HG03439 (cell line): ENCODE measurements around the gene MAN2C1.
"Not testable (repeated sequence)": the region's sequence is repeated elsewhere in the genome, so short reads cannot be mapped to it uniquely, and the experiment has no call there.

Source experiments
- ATAC-seq: cut with Tn5 transposase; IDR thresholded peaks from one replicate; pipeline ENCODE4 v1.9.1; 2021; ENCODE audit warnings: mild to moderate bottlenecking, moderate library complexity; ENCODE audit not compliant: unreplicated experiment

The MAN2C1 gene

DNA sequence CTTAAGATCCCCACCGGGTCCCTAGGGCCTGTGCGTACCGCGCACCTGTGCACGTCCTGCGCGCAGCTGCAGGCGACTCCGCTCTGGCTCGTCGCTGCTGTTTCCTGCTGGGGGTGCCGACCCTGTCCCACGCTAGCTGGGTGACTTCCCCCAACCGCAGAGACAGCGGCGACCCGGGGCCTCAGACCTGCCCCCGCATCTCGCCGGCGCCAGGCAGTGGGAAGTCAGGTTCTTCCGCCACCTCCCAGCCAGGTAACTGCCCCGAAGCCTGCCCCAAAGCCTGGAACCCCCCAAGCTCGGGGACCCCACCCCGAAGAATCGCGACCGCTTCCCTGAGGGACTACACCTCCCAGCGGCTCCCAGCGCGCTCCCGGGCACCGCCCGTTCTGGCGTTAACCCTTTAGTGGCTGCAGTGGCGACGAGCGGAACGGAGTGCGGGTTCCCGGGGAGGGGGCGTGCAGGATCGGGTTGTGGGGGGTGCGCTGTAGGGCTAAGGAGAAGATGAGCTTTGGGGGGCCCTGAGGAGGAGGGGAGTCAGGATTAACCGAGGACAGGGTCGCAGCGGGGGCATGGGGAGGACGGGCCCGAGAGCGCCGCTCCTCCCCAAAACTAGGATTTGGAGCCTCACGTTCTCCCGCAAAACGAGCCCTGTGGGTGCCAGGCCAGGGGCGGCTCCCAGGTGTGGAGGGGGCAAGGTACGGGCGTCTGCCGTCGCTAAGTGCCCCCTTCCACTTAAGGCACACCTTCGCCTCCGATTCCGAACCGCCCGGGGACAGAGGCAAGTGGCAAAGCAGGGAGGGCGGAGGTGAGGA lies 21.0 kb downstream of the MAN2C1 start:
- no peak for ATAC-seq

DNA sequence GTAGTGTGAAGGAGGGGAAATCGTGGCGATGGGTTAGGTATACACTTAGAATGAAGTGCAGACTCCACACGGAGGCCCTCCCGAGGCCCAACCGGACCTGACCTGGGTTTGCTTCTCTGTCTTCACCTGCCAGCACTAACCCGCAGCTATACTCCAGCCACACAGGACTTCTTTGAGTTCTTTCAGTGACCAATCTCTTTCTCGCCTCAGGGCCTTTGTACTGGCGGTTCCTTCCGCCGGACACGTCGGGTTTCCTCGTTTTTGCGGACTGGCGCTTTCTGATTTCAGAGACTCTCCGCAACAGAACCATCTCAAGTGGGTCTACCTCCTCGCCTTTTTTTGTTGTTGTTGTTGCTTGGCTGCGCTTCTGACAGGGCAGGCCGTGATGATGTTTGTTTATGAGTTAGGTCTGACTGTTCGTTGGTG lies 21.6 kb downstream of the MAN2C1 start, which contains the start of gene NEIL1:
Gene NEIL1 (plus strand): TSS at position 244 of the 426 bp plus-strand sequence. CDS start 1,867 bp downstream, outside the sequence.
- no peak for ATAC-seq

DNA sequence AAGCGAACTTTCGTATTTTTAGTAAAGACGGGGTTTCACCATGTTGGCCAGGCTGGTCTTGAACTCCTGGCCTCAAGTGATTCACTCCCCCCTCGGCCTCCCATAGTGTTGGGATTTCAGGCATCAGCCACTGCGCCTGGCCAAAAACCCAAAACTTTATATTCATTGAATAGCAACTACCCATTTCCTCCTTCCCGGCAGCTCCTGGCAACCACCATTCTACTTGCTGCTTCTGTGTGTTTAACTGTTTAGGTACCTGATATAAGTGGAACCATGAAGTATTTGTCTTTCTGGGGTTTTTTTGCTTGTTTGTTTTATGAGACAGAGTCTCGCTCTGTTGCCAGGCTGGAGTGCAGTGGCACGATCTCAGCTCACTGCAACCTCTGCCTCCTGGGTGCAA lies 24.5 kb downstream of the MAN2C1 start:
- not testable (repeated sequence) for ATAC-seq

DNA sequence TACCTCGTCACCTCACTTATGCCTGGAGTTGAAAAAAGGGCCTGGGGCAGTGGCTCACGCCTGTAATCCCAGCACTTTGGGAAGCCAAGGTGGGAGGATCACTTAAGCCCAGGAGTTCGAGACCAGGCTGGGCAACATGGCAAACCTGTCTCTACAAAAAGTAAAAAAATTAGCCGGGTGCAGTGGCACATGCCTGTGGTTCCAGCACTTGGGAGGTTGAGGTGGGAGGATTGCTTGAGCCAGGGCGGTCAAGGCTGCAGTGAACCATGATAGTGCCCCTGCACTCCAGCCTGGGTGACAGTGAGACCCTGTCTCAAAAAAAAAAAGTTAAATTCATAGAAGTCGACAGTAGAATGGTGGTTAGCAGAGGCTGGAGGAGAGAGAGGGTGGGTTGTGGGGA lies 26.2 kb downstream of the MAN2C1 start:
- no peak for ATAC-seq

DNA sequence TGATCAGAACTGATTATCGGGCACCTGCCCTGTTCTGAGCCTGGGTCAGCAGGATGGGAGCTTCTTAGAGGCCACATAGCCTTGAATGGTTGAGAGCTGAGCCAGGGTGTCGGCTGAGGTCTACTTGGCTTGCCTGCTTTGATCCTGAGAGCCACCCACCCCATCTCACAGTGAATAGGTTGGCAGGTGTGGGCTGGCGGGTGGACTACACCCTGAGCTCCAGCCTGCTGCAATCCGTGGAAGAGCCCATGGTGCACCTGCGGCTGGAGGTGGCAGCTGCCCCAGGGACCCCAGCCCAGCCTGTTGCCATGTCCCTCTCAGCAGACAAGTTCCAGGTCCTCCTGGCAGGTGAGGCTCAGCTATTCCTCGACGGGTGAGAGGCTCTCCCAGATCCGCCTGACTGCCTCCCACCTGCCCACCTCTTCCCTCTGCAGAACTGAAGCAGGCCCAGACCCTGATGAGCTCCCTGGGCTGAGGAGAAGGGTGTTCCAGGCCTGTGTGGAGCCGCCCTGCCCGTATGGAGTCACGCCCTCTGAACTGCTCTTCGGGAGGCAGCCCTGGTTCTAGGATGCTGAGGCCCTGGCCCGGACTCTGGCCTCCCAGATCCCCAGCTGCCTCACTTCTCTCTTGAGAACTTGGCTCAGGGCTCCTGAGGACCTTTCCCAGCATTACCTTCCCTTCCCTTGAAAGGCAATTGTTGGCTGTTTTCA lies 28.7 kb downstream of the MAN2C1 start:
- no peak for ATAC-seq

DNA sequence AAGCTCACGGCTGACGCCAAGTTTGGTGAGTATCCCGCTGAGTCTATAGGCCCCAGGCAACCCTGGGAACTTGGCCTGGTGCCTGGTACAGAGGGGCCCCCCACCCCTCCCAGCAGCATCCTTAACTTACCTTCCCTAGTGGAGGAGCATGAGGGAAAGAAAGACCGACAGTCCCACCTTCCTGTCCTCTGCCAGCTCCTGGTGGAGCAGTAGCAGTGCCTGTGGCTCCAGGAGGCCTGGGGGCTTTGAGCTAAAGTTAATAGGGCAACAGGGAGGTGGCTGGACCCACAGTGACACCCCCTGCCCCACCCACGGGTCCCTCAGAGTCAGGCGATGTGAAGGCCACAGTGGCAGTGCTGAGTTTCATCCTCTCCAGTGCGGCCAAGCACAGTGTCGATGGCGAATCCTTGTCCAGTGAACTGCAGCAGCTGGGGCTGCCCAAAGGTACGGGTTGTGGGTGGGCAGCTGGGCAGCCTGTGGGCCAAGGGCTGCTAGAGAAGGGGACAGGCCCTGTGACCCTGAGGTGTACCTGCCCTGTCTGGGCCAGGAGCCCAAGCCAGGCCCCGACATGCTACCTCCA lies 29.7 kb downstream of the MAN2C1 start:
- ATAC-seq, result no peak

DNA sequence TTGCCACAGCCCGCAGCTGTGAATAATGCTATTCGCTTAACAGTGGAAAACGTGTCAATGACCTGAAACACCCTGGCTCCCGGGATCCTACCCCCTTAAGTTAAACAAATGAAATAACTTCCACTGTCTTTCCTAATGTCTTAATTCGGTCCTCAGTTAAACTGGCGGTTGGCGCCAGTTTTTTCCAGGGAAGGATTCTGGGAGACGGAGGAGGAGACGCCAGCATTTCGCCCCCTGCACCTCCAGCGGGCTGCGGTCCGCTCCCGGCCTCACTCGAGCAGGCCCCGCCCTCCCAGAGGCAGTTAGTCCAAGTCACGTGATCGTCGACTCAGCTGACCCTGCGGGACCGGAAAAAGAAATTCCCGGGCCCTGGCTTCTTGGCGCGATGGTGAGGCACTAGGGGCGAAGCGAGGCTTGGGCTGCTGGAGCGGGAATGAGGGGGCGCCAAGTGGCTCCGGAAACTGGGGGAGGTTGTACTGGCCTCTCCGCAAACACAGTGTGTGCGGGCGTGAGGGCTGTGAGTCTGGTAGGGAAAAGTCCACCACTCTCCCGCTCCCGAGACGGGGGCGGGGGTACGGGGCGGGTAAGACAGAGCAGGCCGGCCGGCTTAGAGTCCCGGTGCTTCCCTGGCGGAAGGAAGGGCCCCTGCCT lies 32.6 kb downstream of the MAN2C1 start, which contains the start of gene COMMD4:
Gene COMMD4 (plus strand): TSS at position 359 of the 651 bp plus-strand sequence. CDS start 27 bp downstream, at position 386.
- peak; percentile 52 for ATAC-seq

DNA sequence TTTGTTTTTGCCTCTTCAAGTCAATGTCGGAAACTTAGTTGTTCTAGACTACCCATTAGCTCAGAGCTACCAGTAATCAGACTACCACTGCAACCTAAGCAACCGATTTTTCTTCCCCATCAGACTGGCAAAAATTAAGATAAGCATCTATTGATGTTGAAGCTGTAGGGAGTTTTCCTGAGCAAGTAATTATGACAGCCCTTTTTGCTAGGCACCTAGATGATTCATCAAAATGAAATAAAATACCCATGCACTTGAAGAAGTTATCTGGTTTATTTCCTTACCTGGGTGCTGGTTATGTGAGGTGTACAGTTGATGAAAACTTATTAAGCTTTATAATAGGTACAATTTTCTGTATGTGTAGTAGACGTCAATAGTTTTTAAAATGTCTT lies 33.1 kb downstream of the MAN2C1 start:
- no peak for ATAC-seq

DNA sequence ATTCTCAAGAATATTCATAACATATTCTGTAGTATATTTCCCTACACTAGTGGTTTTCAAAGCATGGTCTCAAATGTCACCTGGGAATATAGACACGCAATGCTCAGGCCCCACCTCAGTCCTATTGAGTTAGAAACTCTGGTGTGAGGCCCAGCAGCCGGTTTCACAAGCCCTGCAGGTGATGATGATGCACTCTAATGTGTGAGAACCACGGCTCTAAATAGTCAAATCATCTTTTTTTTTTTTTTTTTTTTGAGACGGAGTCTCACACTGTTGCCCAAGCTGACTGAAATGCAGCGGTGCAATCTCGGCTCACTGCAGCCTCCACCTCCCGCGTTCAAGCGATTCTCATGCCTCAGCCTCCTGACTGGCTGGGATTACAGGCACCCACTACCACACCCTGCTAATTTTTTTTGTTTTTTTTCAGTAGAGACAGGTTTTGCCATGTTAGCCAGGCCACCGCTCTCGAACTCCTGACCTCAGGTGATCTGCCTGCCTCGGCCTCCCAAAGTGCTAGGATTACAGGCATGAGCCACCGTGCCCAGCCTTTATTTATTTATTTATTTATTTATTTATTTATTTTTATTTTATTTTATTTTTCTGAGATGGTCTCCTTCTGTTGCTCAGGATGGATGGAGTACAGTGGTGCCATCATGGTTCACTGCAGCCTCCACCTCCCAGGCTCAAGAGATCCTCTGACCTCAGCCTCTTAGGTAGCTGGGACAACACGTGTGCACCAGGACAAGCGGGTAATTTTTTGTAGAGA lies 34.6 kb downstream of the MAN2C1 start:
- ATAC-seq, result peak; percentile 36

DNA sequence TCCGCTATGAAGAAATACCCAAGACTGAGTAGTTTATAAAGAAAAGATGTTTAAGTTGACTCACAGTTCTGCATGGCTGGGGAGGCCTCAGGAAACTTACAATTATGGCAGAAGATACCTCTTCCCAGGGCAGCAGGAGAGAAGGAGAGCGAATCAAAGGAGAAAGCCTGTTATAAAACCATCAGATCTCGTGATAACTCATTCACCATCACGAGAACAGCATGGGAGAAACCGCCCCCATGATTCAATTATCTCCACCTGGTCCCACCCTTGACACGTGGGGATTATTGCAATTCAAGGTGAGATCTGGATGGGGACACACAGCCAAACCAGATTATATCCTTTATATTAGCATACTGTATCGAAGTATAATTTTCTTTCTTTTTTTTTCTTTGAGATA lies 36.3 kb downstream of the MAN2C1 start:
- not testable (repeated sequence) for ATAC-seq

DNA sequence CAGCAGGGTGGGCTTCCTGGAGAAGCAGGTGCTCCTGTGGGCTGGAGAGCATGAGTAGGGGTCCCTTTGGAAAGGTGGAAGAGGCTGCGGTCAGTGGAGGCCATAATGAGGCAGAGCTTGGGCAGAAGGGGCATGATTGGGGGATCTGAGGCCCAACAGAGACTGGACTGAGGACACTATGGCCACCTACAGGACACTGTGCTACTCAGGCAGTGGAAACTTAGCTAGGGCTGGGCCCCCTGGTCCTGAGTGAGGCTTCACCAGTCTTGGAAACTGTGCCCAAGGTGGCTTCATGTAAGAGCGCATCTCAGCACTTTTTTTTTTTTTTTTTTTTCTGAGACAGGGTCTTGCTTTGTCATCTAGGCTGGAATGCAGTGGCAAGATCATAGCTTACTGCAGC lies 38.8 kb downstream of the MAN2C1 start:
- ATAC-seq, result no peak

DNA sequence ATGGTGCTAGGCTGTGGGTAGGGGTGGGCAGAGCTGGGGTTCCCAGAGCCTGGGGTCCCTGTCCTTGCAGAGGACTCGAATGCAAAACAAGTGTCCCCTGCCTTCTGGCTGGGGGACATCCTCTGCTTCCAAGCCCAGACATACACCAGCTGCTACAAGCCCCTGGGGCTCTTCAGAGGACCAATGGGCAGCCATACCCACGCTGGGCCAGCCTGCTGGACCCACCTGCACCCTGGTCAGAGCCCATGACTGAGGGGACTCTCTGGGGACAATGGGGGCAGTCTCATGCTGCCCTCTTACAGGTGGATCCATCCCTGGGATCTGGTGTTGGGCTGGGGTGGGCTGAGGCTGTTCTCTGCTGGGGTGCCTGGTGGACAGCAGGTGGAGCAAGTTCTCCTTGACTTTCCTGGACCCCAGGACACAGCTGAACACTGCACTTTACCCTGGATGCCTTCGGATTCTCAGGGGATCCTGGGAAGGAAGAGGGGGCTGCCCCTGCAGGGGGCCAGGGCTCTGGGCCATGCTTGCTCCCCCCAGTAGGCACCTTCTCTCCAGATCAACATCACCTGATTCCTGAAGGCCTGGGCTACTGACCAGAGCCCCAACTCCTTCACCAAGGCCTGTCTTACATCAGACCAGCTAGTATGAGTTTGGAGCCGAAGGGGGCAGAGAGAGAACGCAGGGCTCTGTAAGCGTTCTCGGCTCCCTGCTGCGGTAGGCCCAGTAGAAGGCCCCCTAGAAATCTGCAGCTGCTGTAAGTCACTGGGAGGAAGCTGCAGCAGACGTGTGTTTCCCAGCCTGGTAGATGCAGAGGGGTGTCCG lies 39.7 kb downstream of the MAN2C1 start:
- no peak for ATAC-seq

DNA sequence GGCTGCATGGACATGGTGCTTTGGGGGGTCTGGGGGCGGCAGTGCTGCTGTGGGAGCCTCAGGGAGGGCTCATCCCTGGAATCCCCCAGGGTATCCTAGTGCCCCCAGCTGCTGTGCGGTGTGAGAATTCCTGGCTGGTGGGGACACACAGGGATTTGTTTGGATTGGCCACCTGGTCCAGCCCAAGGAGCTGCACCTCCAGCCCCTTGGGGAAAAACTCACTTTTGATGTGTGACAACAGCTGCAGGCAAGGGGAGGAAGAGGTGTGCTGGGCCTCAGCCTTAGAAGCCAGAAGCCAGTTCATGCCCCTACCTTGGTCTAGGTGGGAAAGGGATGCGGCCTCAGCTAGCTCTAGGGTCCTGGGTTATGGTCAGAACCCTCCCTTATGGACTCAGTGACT lies 40.9 kb downstream of the MAN2C1 start:
- no peak for ATAC-seq

DNA sequence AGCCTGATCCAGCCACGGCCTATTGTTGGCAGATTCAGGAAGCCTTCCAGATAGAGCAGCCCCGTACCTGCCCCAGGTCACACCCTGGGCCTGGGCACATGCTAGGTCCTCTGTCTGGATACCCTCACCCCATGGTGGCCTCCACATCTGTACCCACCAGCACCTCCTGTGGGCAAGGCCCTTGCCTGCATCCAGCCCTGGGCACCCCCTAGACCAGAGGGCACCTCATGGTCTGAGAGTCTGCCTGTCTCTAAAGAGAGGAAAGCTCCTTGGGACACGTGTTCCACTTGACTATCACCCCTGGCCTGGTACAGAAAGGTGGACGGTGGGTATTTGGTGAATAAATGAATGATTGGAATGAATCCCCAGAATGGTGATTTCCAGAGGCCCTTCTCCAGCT lies 41.4 kb downstream of the MAN2C1 start:
- ATAC-seq, result no peak

DNA sequence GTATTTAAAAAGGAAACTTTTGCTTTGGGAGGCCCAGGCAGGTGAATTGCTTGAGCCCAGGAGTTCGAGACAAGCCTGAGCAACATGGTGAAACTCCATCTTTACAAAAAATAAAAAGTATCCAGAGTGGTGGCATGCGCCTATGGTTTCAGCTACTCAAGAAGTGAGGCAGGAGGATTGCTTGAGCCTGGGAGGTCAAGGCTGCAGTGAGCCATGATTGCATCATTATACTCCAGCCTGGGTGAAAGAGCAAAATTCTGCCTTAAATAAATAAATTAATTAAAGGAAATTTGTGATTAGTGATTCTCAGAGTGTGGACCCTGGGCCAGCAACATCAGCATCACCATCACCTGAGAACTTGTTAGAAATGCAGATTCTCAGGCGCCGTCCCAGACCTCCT lies 42.5 kb downstream of the MAN2C1 start:
- no peak for ATAC-seq

DNA sequence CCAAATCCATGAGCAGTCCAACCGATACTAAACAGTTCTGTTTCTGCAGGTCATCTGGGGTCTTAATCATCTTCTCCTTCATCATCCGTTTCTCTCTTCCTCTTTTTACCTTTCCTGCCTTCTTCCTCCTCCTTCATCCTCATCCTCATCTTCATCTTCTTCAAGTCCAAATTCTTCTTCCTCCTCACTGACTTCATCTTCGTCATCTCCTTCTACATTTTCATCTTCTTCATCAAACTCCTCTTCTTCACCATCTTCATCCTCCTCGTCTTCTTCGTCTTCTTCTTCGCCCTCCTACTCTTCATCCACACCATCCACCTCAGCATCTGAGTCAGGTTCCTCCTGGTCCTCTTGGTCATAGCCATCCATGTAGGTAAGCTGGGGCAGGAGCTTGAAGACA lies 46.7 kb downstream of the MAN2C1 start:
- no peak for ATAC-seq

DNA sequence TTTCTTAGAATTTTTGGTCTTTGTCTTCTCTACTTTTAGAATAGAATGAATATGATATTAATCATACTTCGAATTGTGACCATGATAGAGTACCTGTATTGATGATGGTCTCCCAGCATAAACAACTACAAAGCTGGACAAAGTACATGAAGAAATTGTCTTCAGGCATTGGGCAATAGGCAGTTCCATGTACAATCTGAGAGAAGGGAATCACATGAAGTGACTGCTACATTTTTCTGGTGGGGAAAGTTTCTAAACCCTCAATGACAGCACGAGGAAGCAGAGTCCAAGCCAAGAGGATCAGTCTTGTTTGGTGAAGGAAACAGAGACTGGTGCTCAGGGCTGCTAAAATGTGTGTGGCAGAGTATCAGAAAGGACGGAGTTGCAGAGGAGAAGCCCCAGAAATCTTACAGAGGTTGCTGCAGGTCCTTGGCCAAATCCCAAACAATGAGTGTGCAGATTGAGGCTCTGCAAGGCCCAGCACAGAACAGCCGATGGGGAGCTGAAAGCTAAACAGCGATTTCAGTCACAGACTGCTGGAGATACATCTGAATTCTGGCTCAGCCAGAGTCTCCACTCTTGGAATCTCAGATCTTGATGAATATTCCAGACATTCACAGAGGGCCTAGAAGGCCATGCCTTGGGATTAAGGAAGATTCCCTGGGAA lies 49.0 kb downstream of the MAN2C1 start:
- not testable (repeated sequence) for ATAC-seq

DNA sequence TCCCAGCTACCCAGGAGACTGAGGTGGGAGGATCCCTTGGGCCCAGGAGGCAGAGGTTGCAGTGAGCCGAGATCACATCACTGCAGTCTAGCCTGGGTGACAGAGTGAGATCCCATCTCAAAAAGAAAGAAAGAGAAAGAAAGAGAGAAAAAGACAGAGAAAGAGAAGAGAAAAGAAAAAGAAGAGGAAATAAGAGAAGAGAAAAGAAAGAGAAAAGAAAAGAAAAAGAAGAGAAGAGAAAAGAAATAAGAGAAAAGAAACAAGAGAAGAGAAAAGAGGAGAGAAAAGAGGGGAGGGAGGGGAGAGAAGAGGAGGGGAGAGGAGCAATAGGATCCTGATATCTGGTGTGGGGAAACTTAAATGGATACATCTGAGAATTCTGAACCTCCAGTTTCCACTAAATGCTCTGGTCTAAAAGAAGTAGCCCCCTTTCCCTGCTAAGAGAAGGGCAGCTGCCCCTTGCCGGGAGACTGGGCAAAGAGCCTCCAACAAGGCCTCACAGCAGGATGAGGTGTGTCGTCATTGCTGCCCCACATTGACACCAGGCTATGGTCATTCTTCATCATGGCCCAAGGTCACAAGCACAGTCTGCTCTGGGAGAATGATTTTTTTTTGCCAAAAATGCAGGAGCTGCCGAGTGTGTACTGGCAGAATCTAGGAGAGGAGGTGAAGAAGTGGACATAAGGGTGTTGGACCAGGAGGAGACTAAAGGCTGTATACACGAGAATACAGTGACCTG lies 53.7 kb downstream of the MAN2C1 start:
- ATAC-seq, result no peak
